CD4-positive, alpha-beta T cell (primary cell): ENCODE data around the gene TBL1X. TPM values are rescaled to one million over a fixed set of nuclear protein-coding genes. Genes with fewer than 3 reads are reported as not detected.

Experiments
- ATAC-seq: fragments of 200-7000 bp; cut with Tn5 transposase; one replicate; pipeline ENCODE4 v1.10.0; 2022; ENCODE audit warnings: mild to moderate bottlenecking; ENCODE audit not compliant: poor library complexity
- CTCF ChIA-PET: fragments of 350-600 bp; sonication (Branson Sonifier 250); formaldehyde crosslinking; loops from one replicate; lab custom pipeline; 2021; ENCODE audit warnings: antibody characterized with exemption, inconsistent platforms; lab: Charles Lee
- POLR2A ChIA-PET: fragments of 350-600 bp; sonication (Branson Sonifier 250); formaldehyde crosslinking; loops from one replicate; lab custom pipeline; 2021; ENCODE audit warnings: antibody characterized with exemption, inconsistent platforms; lab: Charles Lee
- DNase-seq, 14 experiments: peaks; one replicate each; pipeline ENCODE4 v3.0.0-alpha.2; 2013 to 2020; ENCODE audit warnings: mixed read lengths in 2 of 14
- H3K27ac ChIP-seq, 2 donors: one replicate each; pipeline versions ENCODE4 v1.5.1 to v1.7.0; 2013; ENCODE audit warnings: low read length in 2 of 2, low read depth in 1 of 2, mild to moderate bottlenecking in 1 of 2
- H3K27me3 ChIP-seq, 2 experiments: 1 replicate in 1 of 2; 2 replicates in 1 of 2; pipeline versions ENCODE4 v1.6.1 to v1.7.0; 2013; ENCODE audit warnings: low read length in 2 of 2, control low read depth in 1 of 2, mild to moderate bottlenecking in 1 of 2, moderate library complexity in 1 of 2; ENCODE audit not compliant: insufficient read depth in 2 of 2, control insufficient read depth in 1 of 2
- H3K36me3 ChIP-seq: one replicate; pipeline ENCODE4 v1.6.1; 2013; ENCODE audit warnings: low read length, control low read depth; ENCODE audit not compliant: insufficient read depth
- H3K4me1 ChIP-seq: one replicate; pipeline ENCODE4 v1.6.1; 2013; ENCODE audit warnings: low read length, control low read depth; ENCODE audit not compliant: insufficient read depth
- H3K4me3 ChIP-seq: one replicate; pipeline ENCODE4 v1.5.1; 2013; ENCODE audit warnings: mild to moderate bottlenecking, low read length, moderate library complexity
- H3K9me3 ChIP-seq, 2 experiments: 1 replicate in 1 of 2; 2 replicates in 1 of 2; pipeline versions ENCODE4 v1.6.1 to v1.7.0; 2013; ENCODE audit warnings: low read length in 2 of 2, mild to moderate bottlenecking in 2 of 2, control low read depth in 1 of 2, moderate library complexity in 1 of 2; ENCODE audit not compliant: control insufficient read depth in 1 of 2, insufficient read depth in 1 of 2
- H3K27ac Mint-ChIP-seq: one replicate; pipeline ENCODE4 v1.8.0; 2020; ENCODE audit warnings: mixed read lengths
- H3K27me3 Mint-ChIP-seq: one replicate; pipeline ENCODE4 v1.8.0; 2021; ENCODE audit warnings: mixed read lengths
- H3K36me3 Mint-ChIP-seq: one replicate; pipeline ENCODE4 v1.8.0; 2021; ENCODE audit warnings: low read depth, mixed read lengths
- H3K4me1 Mint-ChIP-seq: one replicate; pipeline ENCODE4 v1.8.0; 2021; ENCODE audit warnings: low read depth, mixed read lengths
- H3K4me3 Mint-ChIP-seq: one replicate; pipeline ENCODE4 v1.8.0; 2020; ENCODE audit warnings: mild to moderate bottlenecking, mixed read lengths
- H3K9me3 Mint-ChIP-seq: one replicate; pipeline ENCODE4 v1.8.0; 2020; ENCODE audit warnings: mixed read lengths
- CTCF ChIP-seq: fragments of 200-600 bp; IDR thresholded peaks from one replicate; pipeline ENCODE4 v1.8.0; 2022; ENCODE audit warnings: antibody characterized with exemption, mild to moderate bottlenecking
- intact Hi-C, 2 experiments: fragments of 100-400 bp; cut with DNase I in 1 of 2; cut with micrococcal nuclease in 1 of 2; formaldehyde crosslinking; loops; one replicate each; pipeline versions ENCODE4 v1.15.1 to v1.9.0; 2023 to 2025; cut with DNase I, micrococcal nuclease
- total RNA-seq, 174 experiments: library from RNA in 2 of 174; stranded (reverse) in 2 of 174; gene quantifications; one replicate each; pipeline ENCODE4 v1.2.3 and lab custom pipeline; 2021 to 2026

Gene TBL1X
- total RNA-seq, 2 experiments from 2014 or later, result 17.4 to 19.2 TPM

GRCh38 chrX:9436812-9437211 is 28.0 kb upstream of the TBL1X start:
- Mint-ChIP-seq H3K27ac (no peak overlapping the region), H3K9me3 (no peaks in the 10 kb centered on the region), H3K4me1 (peaks cover 10% of the 10 kb centered on the region), H3K36me3 (no peaks in the 10 kb centered on the region), H3K27me3 (no peaks in the 10 kb centered on the region), H3K4me3 (no peak overlapping the region)
- H3K36me3 ChIP-seq, result no peaks in the 10 kb centered on the region
- ChIA-PET POLR2A (no interaction called here), CTCF (no interaction called here)
- H3K4me1 ChIP-seq, result no peaks in the 10 kb centered on the region
- H3K9me3 ChIP-seq, result no peaks in the 10 kb centered on the region
- no peak for TF ChIP-seq CTCF
- ATAC-seq (no peak), DNase-seq (no peak)
- no peak overlapping the region for H3K27ac ChIP-seq
- H3K4me3 ChIP-seq, result no peak overlapping the region
- intact Hi-C loops, result no loop called here
- no peaks in the 10 kb centered on the region for H3K27me3 ChIP-seq

- ATAC-seq, result no peak
Observed at GRCh38 chrX:9438933-9439494, 25.8 kb upstream of the TBL1X start.

GRCh38 chrX:9440116-9440844 is 24.6 kb upstream of the TBL1X start:
- Histone ChIP-seq H3K36me3 (no peaks in the 10 kb centered on the region), H3K9me3 (no peaks in the 10 kb centered on the region), H3K27ac (no peak overlapping the region), H3K27me3 (no peaks in the 10 kb centered on the region), H3K4me3 (no peak overlapping the region), H3K4me1 (no peaks in the 10 kb centered on the region)
- Mint-ChIP-seq H3K27ac (no peak overlapping the region), H3K9me3 (no peaks in the 10 kb centered on the region), H3K36me3 (no peaks in the 10 kb centered on the region), H3K4me3 (no peak overlapping the region), H3K27me3 (no peaks in the 10 kb centered on the region), H3K4me1 (peaks cover 10% of the 10 kb centered on the region)
- TF ChIP-seq CTCF, result no peak
- POLR2A ChIA-PET, result interaction anchor here (0.9 kb wide), 1 partner anchor 17 kb away, joined by 3 read pairs; no protein-coding TSS in a partner anchor
- DNase-seq, result no peak
- no peak for ATAC-seq
- CTCF ChIA-PET, result interaction anchor here (0.6 kb wide), 1 partner anchor 658 kb away, joined by 3 read pairs; no protein-coding TSS in a partner anchor
- intact Hi-C loops, result no loop called here

More at GRCh38 chrX:9438933-9439494, 25.8 kb upstream of the TBL1X start:
- Mint-ChIP-seq H3K9me3 (no peaks in the 10 kb centered on the region), H3K36me3 (no peaks in the 10 kb centered on the region), H3K4me3 (no peak overlapping the region), H3K27me3 (no peaks in the 10 kb centered on the region), H3K27ac (no peak overlapping the region), H3K4me1 (peaks cover 10% of the 10 kb centered on the region)
- Histone ChIP-seq H3K4me1 (no peaks in the 10 kb centered on the region), H3K9me3 (no peaks in the 10 kb centered on the region), H3K4me3 (no peak overlapping the region), H3K36me3 (no peaks in the 10 kb centered on the region), H3K27me3 (no peaks in the 10 kb centered on the region), H3K27ac (no peak overlapping the region)
- intact Hi-C loops, result no loop called here
- no peak for DNase-seq
- ChIA-PET CTCF (interaction anchor here (1.2 kb wide), 1 partner anchor 10 kb away, joined by 3 read pairs; no protein-coding TSS in a partner anchor), POLR2A (no interaction called here)
- TF ChIP-seq CTCF, result no peak
